LNCAP (cell line): ENCODE results near the gene PREPL.

Experiments used
- CTCF ChIP-seq: fragments of 450-650 bp; IDR thresholded peaks from 2 replicates; pipeline ENCODE4 v1.5.1; 2017; ENCODE audit warnings: mild to moderate bottlenecking

Gene PREPL

GRCh38 chr2:44358503-44358902 is 2.8 kb downstream of the PREPL start:
- TF ChIP-seq CTCF, result no peak

- no peak for TF ChIP-seq CTCF
Observed at GRCh38 chr2:44354761-44355160, 6.5 kb downstream of the PREPL start.

GRCh38 chr2:44352510-44352909 is 8.8 kb downstream of the PREPL start:
- no peak for TF ChIP-seq CTCF

GRCh38 chr2:44351676-44352075 is 9.6 kb downstream of the PREPL start:
- TF ChIP-seq CTCF, result no peak

- TF ChIP-seq CTCF, result no peak
Observed at GRCh38 chr2:44351088-44351487, 10.2 kb downstream of the PREPL start.

GRCh38 chr2:44349506-44349905 is 11.8 kb downstream of the PREPL start:
- no peak for TF ChIP-seq CTCF

- no peak for TF ChIP-seq CTCF
Observed at GRCh38 chr2:44348400-44348799, 12.9 kb downstream of the PREPL start.

- no peak for TF ChIP-seq CTCF
Observed at GRCh38 chr2:44347526-44347925, 13.8 kb downstream of the PREPL start.
